Measurements from ENCODE around the gene EXOC2. TPM values are rescaled to one million over a fixed set of nuclear protein-coding genes. Genes with fewer than 3 reads are reported as not detected.

Gene EXOC2
- total and polyA plus RNA-seq, 10 of the 15 experiments (the other 5 are each of a cell fraction or from before 2014, with no cell fraction given) = 8.7 to 32.8 (median 20.7) TPM

DNA sequence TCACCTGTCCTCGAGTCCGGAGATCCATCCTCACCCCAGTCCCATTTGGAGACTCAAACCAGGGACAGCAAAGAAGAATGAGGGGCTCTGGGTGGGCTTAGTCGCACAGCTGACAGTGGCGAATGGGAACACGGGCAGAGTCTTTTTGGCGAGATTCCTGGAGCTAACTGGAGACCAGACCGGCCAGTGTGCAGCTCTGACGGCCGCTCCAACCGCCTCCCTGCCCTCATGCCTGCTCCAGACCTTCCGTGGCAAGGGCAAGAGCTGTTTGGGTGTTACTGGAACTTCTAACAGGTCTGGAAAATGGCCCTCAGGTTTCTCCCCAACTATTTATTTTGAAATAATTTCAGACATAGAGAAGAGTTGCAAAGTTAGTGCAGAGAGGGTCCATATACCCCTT lies 225.8 kb downstream of the EXOC2 start:
- Histone ChIP-seq H3K27ac (ENCODE audit: control insufficient read depth, insufficient read depth) (no peak overlapping the region), H3K9me3 (replicated peaks; ENCODE audit: control insufficient read depth, insufficient read depth, low read length) (no peaks in the 10 kb centered on the region), H3K79me2 (ENCODE audit: control insufficient read depth, insufficient read depth, low read length) (no peaks in the 10 kb centered on the region), H3K36me3 (ENCODE audit: control insufficient read depth in 2 of 2, insufficient read depth in 2 of 2, low read length in 1 of 2) (no peaks in the 10 kb centered on the region), H4K20me1 (ENCODE audit: control insufficient read depth, insufficient read depth) (no peaks in the 10 kb centered on the region), H3K9ac (ENCODE audit: control insufficient read depth, insufficient read depth, low read length) (no peak overlapping the region), H3K4me2 (ENCODE audit: control insufficient read depth, insufficient read depth) (no peak overlapping the region), H2AFZ (ENCODE audit: control insufficient read depth, low read depth, low read length) (no peak overlapping the region), H3K4me1 (ENCODE audit: control insufficient read depth, insufficient read depth, low read length) (peaks cover 18% of the 10 kb centered on the region), H3K27me3 (replicated peaks in 1 of 2; ENCODE audit: control insufficient read depth in 2 of 2, insufficient read depth in 2 of 2, low read length in 1 of 2) (peaks cover 2 to 6% of the 10 kb centered on the region in 2 experiments; a peak in 3 of 4 replicates), H3K4me3 (no peak overlapping the region)
- TF ChIP-seq, protein P1, sequence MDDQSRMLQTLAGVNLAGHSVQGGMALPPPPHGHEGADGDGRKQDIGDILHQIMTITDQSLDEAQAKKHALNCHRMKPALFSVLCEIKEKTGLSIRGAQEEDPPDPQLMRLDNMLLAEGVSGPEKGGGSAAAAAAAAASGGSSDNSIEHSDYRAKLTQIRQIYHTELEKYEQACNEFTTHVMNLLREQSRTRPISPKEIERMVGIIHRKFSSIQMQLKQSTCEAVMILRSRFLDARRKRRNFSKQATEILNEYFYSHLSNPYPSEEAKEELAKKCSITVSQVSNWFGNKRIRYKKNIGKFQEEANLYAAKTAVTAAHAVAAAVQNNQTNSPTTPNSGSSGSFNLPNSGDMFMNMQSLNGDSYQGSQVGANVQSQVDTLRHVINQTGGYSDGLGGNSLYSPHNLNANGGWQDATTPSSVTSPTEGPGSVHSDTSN (IDR thresholded peaks at IDR 0.05; ENCODE audit: insufficient replicate concordance, low read depth, low read length) = no peak
- TF ChIP-seq, protein P2, sequence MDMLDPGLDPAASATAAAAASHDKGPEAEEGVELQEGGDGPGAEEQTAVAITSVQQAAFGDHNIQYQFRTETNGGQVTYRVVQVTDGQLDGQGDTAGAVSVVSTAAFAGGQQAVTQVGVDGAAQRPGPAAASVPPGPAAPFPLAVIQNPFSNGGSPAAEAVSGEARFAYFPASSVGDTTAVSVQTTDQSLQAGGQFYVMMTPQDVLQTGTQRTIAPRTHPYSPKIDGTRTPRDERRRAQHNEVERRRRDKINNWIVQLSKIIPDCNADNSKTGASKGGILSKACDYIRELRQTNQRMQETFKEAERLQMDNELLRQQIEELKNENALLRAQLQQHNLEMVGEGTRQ (IDR thresholded peaks at IDR 0.05; ENCODE audit: borderline replicate concordance, low read depth, low read length) = no peak
- TF ChIP-seq NBN (IDR thresholded peaks at IDR 0.05) (no peak), RCOR1 (conservative IDR thresholded peaks at IDR 0.05; ENCODE audit: low read depth, low read length) (no peak), BRCA1 (IDR thresholded peaks at IDR 0.05; ENCODE audit: low read depth, low read length) (no peak), MXI1 (IDR thresholded peaks at IDR 0.05; ENCODE audit: low read depth, low read length) (no peak), SIX5 (IDR thresholded peaks at IDR 0.05; ENCODE audit: low read depth, low read length, severe bottlenecking) (no peak)
- TF ChIP-seq, protein P3, sequence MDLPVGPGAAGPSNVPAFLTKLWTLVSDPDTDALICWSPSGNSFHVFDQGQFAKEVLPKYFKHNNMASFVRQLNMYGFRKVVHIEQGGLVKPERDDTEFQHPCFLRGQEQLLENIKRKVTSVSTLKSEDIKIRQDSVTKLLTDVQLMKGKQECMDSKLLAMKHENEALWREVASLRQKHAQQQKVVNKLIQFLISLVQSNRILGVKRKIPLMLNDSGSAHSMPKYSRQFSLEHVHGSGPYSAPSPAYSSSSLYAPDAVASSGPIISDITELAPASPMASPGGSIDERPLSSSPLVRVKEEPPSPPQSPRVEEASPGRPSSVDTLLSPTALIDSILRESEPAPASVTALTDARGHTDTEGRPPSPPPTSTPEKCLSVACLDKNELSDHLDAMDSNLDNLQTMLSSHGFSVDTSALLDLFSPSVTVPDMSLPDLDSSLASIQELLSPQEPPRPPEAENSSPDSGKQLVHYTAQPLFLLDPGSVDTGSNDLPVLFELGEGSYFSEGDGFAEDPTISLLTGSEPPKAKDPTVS (IDR thresholded peaks at IDR 0.05; ENCODE audit: low read depth, low read length) = no peak
- TF ChIP-seq, protein P4, sequence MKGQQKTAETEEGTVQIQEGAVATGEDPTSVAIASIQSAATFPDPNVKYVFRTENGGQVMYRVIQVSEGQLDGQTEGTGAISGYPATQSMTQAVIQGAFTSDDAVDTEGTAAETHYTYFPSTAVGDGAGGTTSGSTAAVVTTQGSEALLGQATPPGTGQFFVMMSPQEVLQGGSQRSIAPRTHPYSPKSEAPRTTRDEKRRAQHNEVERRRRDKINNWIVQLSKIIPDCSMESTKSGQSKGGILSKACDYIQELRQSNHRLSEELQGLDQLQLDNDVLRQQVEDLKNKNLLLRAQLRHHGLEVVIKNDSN (IDR thresholded peaks at IDR 0.05; ENCODE audit: borderline replicate concordance, extremely low read length, insufficient read depth, low read depth, low read length) = no peak
- TF ChIP-seq, protein P5, sequence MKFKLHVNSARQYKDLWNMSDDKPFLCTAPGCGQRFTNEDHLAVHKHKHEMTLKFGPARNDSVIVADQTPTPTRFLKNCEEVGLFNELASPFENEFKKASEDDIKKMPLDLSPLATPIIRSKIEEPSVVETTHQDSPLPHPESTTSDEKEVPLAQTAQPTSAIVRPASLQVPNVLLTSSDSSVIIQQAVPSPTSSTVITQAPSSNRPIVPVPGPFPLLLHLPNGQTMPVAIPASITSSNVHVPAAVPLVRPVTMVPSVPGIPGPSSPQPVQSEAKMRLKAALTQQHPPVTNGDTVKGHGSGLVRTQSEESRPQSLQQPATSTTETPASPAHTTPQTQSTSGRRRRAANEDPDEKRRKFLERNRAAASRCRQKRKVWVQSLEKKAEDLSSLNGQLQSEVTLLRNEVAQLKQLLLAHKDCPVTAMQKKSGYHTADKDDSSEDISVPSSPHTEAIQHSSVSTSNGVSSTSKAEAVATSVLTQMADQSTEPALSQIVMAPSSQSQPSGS (IDR thresholded peaks at IDR 0.05; ENCODE audit: low read length) = no peak
- intact Hi-C loops (cut with micrococcal nuclease; ENCODE audit: unreplicated experiment) = no loop called here
- FAIRE-seq (no peak), ATAC-seq (no peak), DNase-seq (ENCODE audit: low read depth, low spot score) (no peak)
- CTCF ChIA-PET = interaction anchor here (1.2 kb wide), 1 partner anchor 279 kb away, joined by 4 read pairs; no protein-coding TSS in a partner anchor
- POLR2A ChIA-PET = no interaction called here
- BruUV-seq (replicated peaks) = no TSS peak
- SMC1A ChIA-PET (ENCODE audit: uncharacterized antibody, unreplicated experiment) = interaction anchor here (1.2 to 1.7 kb wide), 2 partner anchors 35 to 70 kb away, joined by 3 read pairs; no protein-coding TSS in a partner anchor
- in situ Hi-C loops (cut with MboI) = no loop called here
- RAD21 ChIA-PET (ENCODE audit: unreplicated experiment) = no interaction called here
- 61% methylated on average over 11 of the region's 11 CpGs for WGBS (ENCODE audit: insufficient coverage, insufficient replicate concordance, low lambda C conversion rate, missing lambda C conversion rate)
